ENCODE results near the gene CYB5D1.

DNA sequence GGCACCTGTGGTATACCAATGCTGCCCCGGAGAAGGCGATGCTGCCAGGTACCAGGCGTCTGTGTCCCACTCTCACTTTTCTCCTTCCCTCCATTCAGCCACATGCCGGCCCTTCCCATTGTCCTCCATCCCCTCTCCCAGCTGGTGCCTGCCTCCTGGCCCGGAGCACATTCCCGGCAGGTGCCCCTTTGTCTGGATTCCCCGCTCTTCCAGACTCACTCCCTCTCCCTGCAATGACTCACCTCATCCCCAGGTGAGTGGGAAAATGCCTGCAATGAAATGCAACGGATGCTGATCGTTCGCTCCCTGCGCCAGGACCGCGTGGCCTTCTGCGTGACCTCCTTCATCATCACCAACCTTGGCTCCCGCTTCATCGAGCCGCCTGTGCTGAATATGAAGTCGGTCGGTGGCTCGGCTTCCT lies 34.2 kb upstream of the CYB5D1 start:
- TF ChIP-seq, protein P1, sequence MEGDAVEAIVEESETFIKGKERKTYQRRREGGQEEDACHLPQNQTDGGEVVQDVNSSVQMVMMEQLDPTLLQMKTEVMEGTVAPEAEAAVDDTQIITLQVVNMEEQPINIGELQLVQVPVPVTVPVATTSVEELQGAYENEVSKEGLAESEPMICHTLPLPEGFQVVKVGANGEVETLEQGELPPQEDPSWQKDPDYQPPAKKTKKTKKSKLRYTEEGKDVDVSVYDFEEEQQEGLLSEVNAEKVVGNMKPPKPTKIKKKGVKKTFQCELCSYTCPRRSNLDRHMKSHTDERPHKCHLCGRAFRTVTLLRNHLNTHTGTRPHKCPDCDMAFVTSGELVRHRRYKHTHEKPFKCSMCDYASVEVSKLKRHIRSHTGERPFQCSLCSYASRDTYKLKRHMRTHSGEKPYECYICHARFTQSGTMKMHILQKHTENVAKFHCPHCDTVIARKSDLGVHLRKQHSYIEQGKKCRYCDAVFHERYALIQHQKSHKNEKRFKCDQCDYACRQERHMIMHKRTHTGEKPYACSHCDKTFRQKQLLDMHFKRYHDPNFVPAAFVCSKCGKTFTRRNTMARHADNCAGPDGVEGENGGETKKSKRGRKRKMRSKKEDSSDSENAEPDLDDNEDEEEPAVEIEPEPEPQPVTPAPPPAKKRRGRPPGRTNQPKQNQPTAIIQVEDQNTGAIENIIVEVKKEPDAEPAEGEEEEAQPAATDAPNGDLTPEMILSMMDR (IDR thresholded peaks at IDR 0.05), result no peak
- no peak for TF ChIP-seq POLR2A (IDR thresholded peaks at IDR 0.05)

Data from body of pancreas (tissue), 4 donors.